Fibroblast of mammary gland (primary cell): ENCODE data around the gene GABRP.

Source experiments
- DNase-seq: peaks from one replicate; pipeline ENCODE4 v3.0.0-alpha.2; 2010; ENCODE audit warnings: low read depth
- H3K4me3 ChIP-seq: 2 replicates; pipeline ENCODE4 v1.5.1; 2011; ENCODE audit warnings: low read depth, mild to moderate bottlenecking, low read length, moderate library complexity; ENCODE audit not compliant: control insufficient read depth
- TF ChIP-seq, protein P1 (sequence below): conservative IDR thresholded peaks from 2 replicates; pipeline ENCODE4 v1.5.1; 2011; ENCODE audit warnings: low read depth, low read length, inconsistent platforms; ENCODE audit not compliant: control insufficient read depth, insufficient read depth

GABRP gene

DNA sequence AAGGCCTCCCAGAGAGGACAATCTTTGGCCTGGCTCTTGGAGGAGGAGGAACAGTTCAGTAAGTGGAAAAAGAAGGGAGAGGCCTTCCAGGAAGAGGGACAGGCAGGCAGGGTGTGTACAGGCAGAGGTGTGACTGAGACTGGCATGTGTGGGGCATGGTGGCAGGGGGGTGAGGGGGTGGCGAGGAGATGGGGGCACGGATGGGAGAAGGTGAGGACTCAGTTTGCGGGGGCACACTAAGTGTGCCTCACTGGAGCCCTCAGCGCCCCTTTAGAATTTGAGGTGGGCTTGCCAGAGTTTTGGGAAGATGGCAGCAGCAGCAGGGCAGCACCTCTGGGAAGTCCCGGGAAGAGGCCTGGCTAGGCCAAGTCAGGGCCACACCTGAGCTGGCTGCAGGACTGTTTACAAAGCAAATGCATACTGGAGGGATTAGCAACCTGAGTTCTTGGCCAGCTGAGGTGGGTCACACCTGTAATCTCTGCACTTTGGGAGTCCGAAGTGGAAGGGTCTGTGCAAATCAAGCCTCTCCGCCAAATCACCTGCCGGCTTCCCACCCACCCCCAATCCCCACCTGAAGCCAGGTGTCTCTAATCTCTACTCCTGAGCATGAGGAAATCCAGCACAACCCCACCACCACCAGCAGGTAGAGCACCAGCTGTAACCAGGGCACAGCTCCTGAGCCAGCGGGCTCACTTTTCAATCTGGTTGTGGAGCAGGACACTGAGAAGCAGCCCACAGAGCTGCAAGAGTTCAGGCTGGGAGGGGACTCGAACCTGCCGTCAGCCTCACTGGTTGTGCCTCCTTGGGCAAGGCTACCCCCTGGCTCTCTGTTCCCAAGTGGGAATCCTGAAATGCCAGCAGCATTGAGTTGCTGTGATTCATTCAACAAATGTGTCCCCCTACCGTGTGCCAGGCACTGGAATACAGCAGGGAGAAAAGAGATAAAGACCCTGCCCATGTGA is 10.2 kb upstream of the GABRP start:
- no peak overlapping the region for H3K4me3 ChIP-seq
- DNase-seq: no peak
- TF ChIP-seq, protein P1, sequence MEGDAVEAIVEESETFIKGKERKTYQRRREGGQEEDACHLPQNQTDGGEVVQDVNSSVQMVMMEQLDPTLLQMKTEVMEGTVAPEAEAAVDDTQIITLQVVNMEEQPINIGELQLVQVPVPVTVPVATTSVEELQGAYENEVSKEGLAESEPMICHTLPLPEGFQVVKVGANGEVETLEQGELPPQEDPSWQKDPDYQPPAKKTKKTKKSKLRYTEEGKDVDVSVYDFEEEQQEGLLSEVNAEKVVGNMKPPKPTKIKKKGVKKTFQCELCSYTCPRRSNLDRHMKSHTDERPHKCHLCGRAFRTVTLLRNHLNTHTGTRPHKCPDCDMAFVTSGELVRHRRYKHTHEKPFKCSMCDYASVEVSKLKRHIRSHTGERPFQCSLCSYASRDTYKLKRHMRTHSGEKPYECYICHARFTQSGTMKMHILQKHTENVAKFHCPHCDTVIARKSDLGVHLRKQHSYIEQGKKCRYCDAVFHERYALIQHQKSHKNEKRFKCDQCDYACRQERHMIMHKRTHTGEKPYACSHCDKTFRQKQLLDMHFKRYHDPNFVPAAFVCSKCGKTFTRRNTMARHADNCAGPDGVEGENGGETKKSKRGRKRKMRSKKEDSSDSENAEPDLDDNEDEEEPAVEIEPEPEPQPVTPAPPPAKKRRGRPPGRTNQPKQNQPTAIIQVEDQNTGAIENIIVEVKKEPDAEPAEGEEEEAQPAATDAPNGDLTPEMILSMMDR: no peak

GRCh38 chr5:170774831-170775230 is 8.7 kb upstream of the GABRP start:
- DNase-seq: no peak
- TF ChIP-seq, protein P1: no peak
- H3K4me3 ChIP-seq: no peak overlapping the region

GRCh38 chr5:170781946-170782345 is 1.6 kb upstream of the GABRP start:
- no peak for DNase-seq
- TF ChIP-seq, protein P1: no peak
- no peak overlapping the region for H3K4me3 ChIP-seq

GRCh38 chr5:170782438-170782837 is 1.1 kb upstream of the GABRP start:
- DNase-seq: no peak

DNA sequence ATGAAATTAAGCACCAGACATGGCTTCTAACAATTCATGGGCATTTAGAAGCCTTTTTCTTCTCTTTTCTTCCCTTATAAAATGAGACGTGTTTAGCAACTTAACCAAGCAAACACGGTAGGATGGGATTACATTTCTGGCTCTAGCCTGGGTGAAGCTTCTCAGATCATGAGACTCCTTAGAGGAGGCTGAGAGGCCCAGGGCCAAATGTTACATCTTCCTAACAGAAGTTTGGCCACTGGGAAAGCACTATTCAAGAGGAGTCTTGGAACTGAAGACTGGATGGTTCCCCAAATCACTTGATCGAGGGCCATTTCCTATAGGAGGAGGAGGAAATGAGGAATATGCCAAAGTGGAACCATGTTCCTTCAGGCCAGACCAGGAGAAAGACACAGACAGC is 1.9 kb downstream of the GABRP start:
- TF ChIP-seq, protein P1: no peak

More at GRCh38 chr5:170782438-170782837, 1.1 kb upstream of the GABRP start:
- H3K4me3 ChIP-seq: no peak overlapping the region
- TF ChIP-seq, protein P1: no peak

GRCh38 chr5:170787216-170787615 is 3.7 kb downstream of the GABRP start:
- no peak for DNase-seq
- no peak overlapping the region for H3K4me3 ChIP-seq
- TF ChIP-seq, protein P1: no peak

More for the DNA sequence above, 1.9 kb downstream of the GABRP start:
- no peak for DNase-seq
- H3K4me3 ChIP-seq: no peak overlapping the region
